GM10847 (cell line): Measurements from ENCODE around the gene GSTA2.
"Not testable (repeated sequence)": the region's sequence is repeated elsewhere in the genome, so short reads cannot be mapped to it uniquely, and the experiment has no call there.

ENCODE experiments used
- POLR2A ChIP-seq: IDR thresholded peaks from 2 replicates; pipeline ENCODE4 v1.6.1; 2011; ENCODE audit not compliant: insufficient read length; ENCODE audit errors: extremely low read depth

GSTA2 gene

GRCh38 chr6:52763322-52763916 lies at the start of gene GSTA2:
TSS of gene GSTA2 (minus strand) at chr6:52763475. CDS start at chr6:52757947, 5,528 bp downstream.
- not testable (repeated sequence) for TF ChIP-seq POLR2A

- no peak for TF ChIP-seq POLR2A
Observed at GRCh38 chr6:52808660-52809059, 45.4 kb upstream of the GSTA2 start.

GRCh38 chr6:52803668-52804255 lies 40.5 kb upstream of the GSTA2 start, which contains the start of gene GSTA1:
TSS of gene GSTA1 (minus strand) at chr6:52803816. CDS start at chr6:52799267, 4,549 bp downstream.
- TF ChIP-seq POLR2A, result not testable (repeated sequence)

GRCh38 chr6:52802806-52803205 lies 39.5 kb upstream of the GSTA2 start:
- no peak for TF ChIP-seq POLR2A

- TF ChIP-seq POLR2A, result no peak
Observed at GRCh38 chr6:52801188-52801841, 38.0 kb upstream of the GSTA2 start.

GRCh38 chr6:52790861-52791260 lies 27.6 kb upstream of the GSTA2 start:
- TF ChIP-seq POLR2A, result no peak

- no peak for TF ChIP-seq POLR2A
Observed at GRCh38 chr6:52788478-52788877, 25.2 kb upstream of the GSTA2 start.

- TF ChIP-seq POLR2A, result no peak
Observed at GRCh38 chr6:52787917-52788316, 24.6 kb upstream of the GSTA2 start.

- no peak for TF ChIP-seq POLR2A
Observed at GRCh38 chr6:52786249-52786956, 23.1 kb upstream of the GSTA2 start.

- TF ChIP-seq POLR2A, result no peak
Observed at GRCh38 chr6:52779237-52779636, 16.0 kb upstream of the GSTA2 start.

- TF ChIP-seq POLR2A, result no peak
Observed at GRCh38 chr6:52760105-52760765, 3.0 kb downstream of the GSTA2 start.

- no peak for TF ChIP-seq POLR2A
Observed at GRCh38 chr6:52759085-52759484, 4.2 kb downstream of the GSTA2 start.

- TF ChIP-seq POLR2A, result no peak
Observed at GRCh38 chr6:52754443-52754842, 8.8 kb downstream of the GSTA2 start.

GRCh38 chr6:52752310-52752709 lies 11.0 kb downstream of the GSTA2 start:
- TF ChIP-seq POLR2A, result no peak

- no peak for TF ChIP-seq POLR2A
Observed at GRCh38 chr6:52749556-52750152, 13.6 kb downstream of the GSTA2 start.
